CD4-positive, alpha-beta T cell treated with Interleukin-1 beta for 1 hour (primary cell): Measurements from ENCODE around the gene LIF.
"Not testable (repeated sequence)": the region's sequence is repeated elsewhere in the genome, so short reads cannot be mapped to it uniquely, and the experiment has no call there.

Experiments used
- DNase-seq, 2 donors: peaks; one replicate each; pipeline ENCODE4 v3.0.0-alpha.2; 2020 to 2022

Gene LIF

GRCh38 chr22:30205281-30206115 is 41.1 kb downstream of the LIF start:
- DNase-seq, result peak in 1 of 2 donors; percentile 38

- DNase-seq, result no peak
Observed at GRCh38 chr22:30204742-30205111, 41.8 kb downstream of the LIF start.

GRCh38 chr22:30204015-30204741 is 42.4 kb downstream of the LIF start:
- no peak for DNase-seq

- DNase-seq, result no peak
Observed at GRCh38 chr22:30202531-30203006, 44.0 kb downstream of the LIF start.

- DNase-seq, result no peak
Observed at GRCh38 chr22:30201945-30202344, 44.6 kb downstream of the LIF start.

- DNase-seq, result not testable (repeated sequence)
Observed at GRCh38 chr22:30200905-30201304, 45.7 kb downstream of the LIF start.

GRCh38 chr22:30198921-30199320 is 47.6 kb downstream of the LIF start:
- DNase-seq, result no peak

- DNase-seq, result no peak
Observed at GRCh38 chr22:30198152-30198825, 48.3 kb downstream of the LIF start.

- no peak for DNase-seq
Observed at GRCh38 chr22:30197389-30197788, 49.2 kb downstream of the LIF start.

GRCh38 chr22:30196880-30197336 is 49.7 kb downstream of the LIF start:
- no peak for DNase-seq

GRCh38 chr22:30196141-30196879 is 50.2 kb downstream of the LIF start:
- peak; percentile 43 to 89 for DNase-seq

- peak in 1 of 2 donors; percentile 15 for DNase-seq
Observed at GRCh38 chr22:30195245-30196140, 51.1 kb downstream of the LIF start.

- no peak for DNase-seq
Observed at GRCh38 chr22:30193031-30193775, 53.4 kb downstream of the LIF start.

GRCh38 chr22:30192427-30192826 is 54.1 kb downstream of the LIF start:
- no peak for DNase-seq

- no peak for DNase-seq
Observed at GRCh38 chr22:30191040-30191701, 55.4 kb downstream of the LIF start.

- DNase-seq, result no peak
Observed at GRCh38 chr22:30190574-30190973, 56.0 kb downstream of the LIF start.
